NCI-H748 (cell line): ENCODE measurements around the gene UFSP1.
"Not testable (repeated sequence)": the region's sequence is repeated elsewhere in the genome, so short reads cannot be mapped to it uniquely, and the experiment has no call there.

Source experiments
- DNase-seq: peaks from one replicate; lab custom pipeline; 2025; ENCODE audit not compliant: unreplicated experiment; lab: John Stamatoyannopoulos, UW

The UFSP1 gene

GRCh38 chr7:100860702-100861615 lies 28.6 kb downstream of the UFSP1 start:
- no peak for DNase-seq

DNA sequence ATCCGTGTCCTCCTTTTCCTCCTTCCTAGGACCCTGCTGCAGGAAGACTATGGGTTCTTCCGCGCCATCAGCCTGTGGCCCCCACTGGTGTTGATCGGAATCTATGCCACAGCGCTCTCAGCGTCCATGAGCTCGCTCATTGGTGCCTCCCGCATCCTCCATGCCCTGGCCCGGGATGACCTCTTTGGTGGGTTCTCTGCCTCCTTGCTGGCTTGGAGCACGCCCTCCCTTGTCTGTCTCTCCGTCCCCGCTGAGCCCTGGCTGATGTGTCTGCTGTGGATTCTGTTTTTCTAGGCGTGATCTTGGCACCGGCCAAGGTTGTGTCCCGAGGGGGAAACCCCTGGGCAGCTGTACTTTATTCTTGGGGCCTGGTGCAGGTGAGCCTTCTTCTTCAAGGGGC lies 29.7 kb downstream of the UFSP1 start:
- DNase-seq, result no peak

DNA sequence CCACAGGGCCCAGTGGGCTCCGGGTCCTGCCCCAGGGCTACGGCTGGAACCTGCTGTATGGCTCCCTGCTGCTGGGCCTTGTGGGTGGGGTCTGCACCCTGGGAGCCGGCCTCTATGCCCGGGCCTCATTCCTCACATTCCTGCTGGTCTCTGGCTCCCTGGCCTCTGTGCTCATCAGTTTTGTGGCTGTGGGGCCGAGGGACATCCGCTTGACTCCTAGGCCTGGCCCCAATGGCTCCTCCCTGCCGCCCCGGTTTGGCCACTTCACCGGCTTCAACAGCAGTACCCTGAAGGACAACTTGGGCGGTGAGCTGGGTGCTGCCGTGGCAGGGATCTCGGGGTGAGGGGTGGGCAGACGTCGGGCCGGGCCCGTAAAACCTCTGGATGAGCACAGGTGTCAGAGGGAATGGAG lies 32.6 kb downstream of the UFSP1 start:
- no peak for DNase-seq

- no peak for DNase-seq
Observed at GRCh38 chr7:100855515-100855914, 34.0 kb downstream of the UFSP1 start.

DNA sequence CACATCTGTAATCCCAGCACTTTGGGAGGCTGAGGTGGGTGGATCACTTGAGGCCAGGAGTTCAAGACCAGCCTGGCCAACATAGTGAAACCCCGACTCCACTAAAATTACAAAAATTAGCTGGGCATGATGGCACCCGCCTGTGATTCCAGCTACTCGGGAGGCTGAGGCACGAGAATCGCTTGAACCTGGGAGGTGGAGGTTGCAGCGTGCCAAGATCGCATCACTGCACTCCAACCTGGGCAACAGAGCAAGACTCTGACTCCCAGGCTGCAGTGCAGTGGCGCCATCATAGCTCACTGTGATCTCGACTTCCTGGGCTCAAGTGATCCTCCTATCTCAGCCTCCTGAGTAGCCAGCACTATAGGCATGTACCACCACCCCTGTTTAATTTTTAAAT lies 34.6 kb downstream of the UFSP1 start:
- DNase-seq, result not testable (repeated sequence)

DNA sequence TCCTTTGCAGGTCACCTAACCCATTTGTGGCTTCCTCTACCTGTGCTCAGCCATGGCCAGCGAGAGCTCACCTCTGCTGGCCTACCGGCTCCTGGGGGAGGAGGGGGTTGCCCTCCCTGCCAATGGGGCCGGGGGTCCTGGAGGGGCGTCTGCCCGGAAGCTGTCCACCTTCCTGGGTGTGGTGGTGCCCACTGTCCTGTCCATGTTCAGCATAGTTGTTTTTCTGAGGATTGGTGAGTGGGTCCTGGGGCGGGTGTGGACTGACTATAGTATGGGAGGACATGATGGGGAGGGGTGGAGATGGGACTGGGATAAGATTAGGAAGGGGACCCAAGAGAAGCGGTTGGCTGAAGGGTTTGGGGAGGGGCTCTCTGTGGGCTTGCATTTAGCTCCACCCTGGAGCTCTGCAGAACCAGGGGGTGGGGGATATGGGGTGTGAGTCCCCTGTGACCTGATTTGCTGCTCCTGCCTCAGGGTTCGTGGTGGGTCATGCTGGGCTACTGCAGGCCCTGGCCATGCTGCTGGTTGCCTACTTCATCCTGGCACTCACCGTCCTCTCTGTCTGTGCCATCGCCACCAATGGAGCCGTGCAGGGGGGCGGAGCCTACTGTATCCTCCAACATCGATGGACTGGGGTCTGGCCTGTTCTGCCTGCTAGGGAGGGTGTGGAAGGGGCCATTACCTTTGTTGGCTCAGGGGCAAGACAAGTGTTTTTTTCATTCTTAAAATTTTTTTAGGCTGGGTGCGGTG lies 35.2 kb downstream of the UFSP1 start:
- peak; percentile 4 for DNase-seq

GRCh38 chr7:100852048-100852872 lies 37.3 kb downstream of the UFSP1 start, which contains the start of gene SLC12A9:
TSS of gene SLC12A9 (plus strand) at chr7:100852713. CDS start at chr7:100854198, 1,485 bp downstream.
- DNase-seq, result peak; percentile 93

GRCh38 chr7:100847360-100847759 lies 42.2 kb downstream of the UFSP1 start:
- no peak for DNase-seq

DNA sequence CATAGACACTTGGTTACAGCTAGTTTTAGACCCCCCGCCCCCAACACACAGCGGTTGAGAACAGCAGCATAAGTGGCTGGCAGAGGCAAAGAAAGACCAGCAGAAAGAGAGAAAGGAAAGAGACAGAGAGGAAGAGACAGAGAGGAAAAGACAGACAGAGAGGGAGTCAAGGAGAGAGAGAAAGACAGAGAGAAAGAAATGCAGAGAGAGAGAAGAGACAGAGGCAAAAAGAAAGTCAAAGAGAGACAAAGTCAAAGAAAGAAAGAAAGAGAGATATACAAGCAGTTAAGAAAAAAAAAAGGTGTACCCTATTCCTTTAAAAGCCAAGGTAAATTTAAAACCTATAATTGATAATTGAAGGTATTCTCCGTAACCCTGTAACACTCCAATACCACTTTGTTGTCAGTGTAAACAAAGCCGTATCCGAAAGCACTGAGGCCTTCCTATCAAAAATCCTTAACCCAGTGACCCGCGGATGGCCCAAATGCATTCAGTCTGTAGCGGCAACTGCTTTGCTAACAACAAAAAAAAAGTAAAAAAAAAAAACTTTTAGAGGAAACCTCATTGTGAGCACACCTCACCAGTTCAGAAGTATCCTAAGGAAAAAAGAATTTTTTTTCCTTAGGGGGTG lies 48.9 kb downstream of the UFSP1 start:
- no peak for DNase-seq

GRCh38 chr7:100839361-100839760 lies 50.2 kb downstream of the UFSP1 start:
- DNase-seq, result no peak
